Fibroblast of mammary gland (primary cell): ENCODE measurements around the gene DGKB.

Experiments
- DNase-seq: peaks from one replicate; pipeline ENCODE4 v3.0.0-alpha.2; 2010; ENCODE audit warnings: low read depth
- H3K4me3 ChIP-seq: 2 replicates; pipeline ENCODE4 v1.5.1; 2011; ENCODE audit warnings: low read depth, mild to moderate bottlenecking, low read length, moderate library complexity; ENCODE audit not compliant: control insufficient read depth
- CTCF ChIP-seq: conservative IDR thresholded peaks from 2 replicates; pipeline ENCODE4 v1.5.1; 2011; ENCODE audit warnings: low read depth, low read length, inconsistent platforms; ENCODE audit not compliant: control insufficient read depth, insufficient read depth

The DGKB gene

GRCh38 chr7:14875941-14876587, 26.5 kb downstream of the DGKB start:
- no peak for DNase-seq
- TF ChIP-seq CTCF, result no peak
- no peak overlapping the region for H3K4me3 ChIP-seq

GRCh38 chr7:14871880-14872279, 30.7 kb downstream of the DGKB start:
- TF ChIP-seq CTCF, result no peak
- DNase-seq, result no peak
- H3K4me3 ChIP-seq, result no peak overlapping the region

GRCh38 chr7:14870394-14870793, 32.2 kb downstream of the DGKB start:
- no peak for TF ChIP-seq CTCF
- H3K4me3 ChIP-seq, result no peak overlapping the region
- DNase-seq, result no peak

GRCh38 chr7:14868937-14869336, 33.6 kb downstream of the DGKB start:
- no peak for DNase-seq
- no peak overlapping the region for H3K4me3 ChIP-seq
- no peak for TF ChIP-seq CTCF

- TF ChIP-seq CTCF, result no peak
- H3K4me3 ChIP-seq, result no peak overlapping the region
- DNase-seq, result no peak
Measured at GRCh38 chr7:14861456-14861855, 41.1 kb downstream of the DGKB start.

- DNase-seq, result no peak
- H3K4me3 ChIP-seq, result no peak overlapping the region
- no peak for TF ChIP-seq CTCF
Measured at GRCh38 chr7:14859267-14859666, 43.3 kb downstream of the DGKB start.

- no peak for TF ChIP-seq CTCF
- H3K4me3 ChIP-seq, result no peak overlapping the region
- DNase-seq, result no peak
Measured at GRCh38 chr7:14858866-14859265, 43.7 kb downstream of the DGKB start.
